ENCODE results near the gene CATSPERB. TPM values are rescaled to one million over a fixed set of nuclear protein-coding genes. Genes with fewer than 3 reads are reported as not detected.

CATSPERB gene
- polyA plus RNA-seq (2013, experiment 1 of 2) = not detected
- not detected for polyA plus RNA-seq (2013, experiment 2 of 2)

GRCh38 chr14:91731986-91732385, at the start of gene CATSPERB:
TSS of gene CATSPERB (minus strand) at chr14:91732086. CDS start at chr14:91729479, 2,607 bp downstream.
- no peak within 1 kb of the TSS for H3K4me3 ChIP-seq (ENCODE audit: insufficient read depth in 1 of 2, low read depth in 1 of 2, low read length in 2 of 2)
- H3K27me3 ChIP-seq (ENCODE audit: control insufficient read depth in 1 of 2, insufficient read depth in 1 of 2, low read length in 2 of 2) = no peaks in the 10 kb centered on the region
- H3K36me3 ChIP-seq (ENCODE audit: control insufficient read depth in 1 of 2, insufficient read depth in 2 of 2, low read depth in 1 of 2, low read length in 2 of 2) = no peaks in the 10 kb centered on the region
- no peaks in the 10 kb centered on the region for H3K4me1 ChIP-seq (ENCODE audit: control insufficient read depth, insufficient read depth, low read depth, low read length)
- no peak within 1 kb of the TSS for H2BK15ac ChIP-seq (ENCODE audit: low read depth, poor library complexity, severe bottlenecking)
- no peak within 1 kb of the TSS for H2AK5ac ChIP-seq (ENCODE audit: low read length, severe bottlenecking)
- no peak within 1 kb of the TSS for H3K23ac ChIP-seq (ENCODE audit: low read length in 2 of 2)
- H2BK120ac ChIP-seq (ENCODE audit: low read depth, low read length) = no peak within 1 kb of the TSS
- no peak within 1 kb of the TSS for H2AFZ ChIP-seq (ENCODE audit: low read depth, low read length)
- no CpG with 5 or more reads among the region's 2 CpGs for WGBS
- H4K8ac ChIP-seq (ENCODE audit: low read length) = no peak within 1 kb of the TSS
- no peak within 1 kb of the TSS for H2BK12ac ChIP-seq (ENCODE audit: low read length in 2 of 2)
- H3K18ac ChIP-seq (ENCODE audit: low read depth in 1 of 2, low read length in 2 of 2) = no peak within 1 kb of the TSS
- H3K27ac ChIP-seq (ENCODE audit: low read length, poor library complexity, severe bottlenecking) = no peak within 1 kb of the TSS
- no peak for DNase-seq
- H3K4me2 ChIP-seq (ENCODE audit: low read length, poor library complexity, severe bottlenecking) = no peak within 1 kb of the TSS
- H4K91ac ChIP-seq (ENCODE audit: low read length) = no peak within 1 kb of the TSS
- H3K9ac ChIP-seq (ENCODE audit: low read length) = peak within 1 kb of the TSS; percentile 77
- no peak within 1 kb of the TSS for H2BK5ac ChIP-seq (ENCODE audit: low read depth, low read length, poor library complexity, severe bottlenecking)
- H3K79me1 ChIP-seq (replicated peaks; ENCODE audit: low read length, poor library complexity, severe bottlenecking) = no peaks in the 10 kb centered on the region
- H3K4ac ChIP-seq (ENCODE audit: low read depth in 1 of 2, low read length in 2 of 2) = no peak within 1 kb of the TSS
- no peak within 1 kb of the TSS for H3K14ac ChIP-seq (ENCODE audit: low read length in 2 of 2)
- H3K9me3 ChIP-seq (ENCODE audit: control insufficient read depth, low read length) = no peaks in the 10 kb centered on the region

GRCh38 chr14:91780452-91780851, 48.6 kb upstream of the CATSPERB start:
- Histone ChIP-seq H3K27ac (ENCODE audit: low read length, poor library complexity, severe bottlenecking) (no peak overlapping the region), H3K9ac (ENCODE audit: low read length) (no peak overlapping the region), H2BK12ac (ENCODE audit: low read length in 2 of 2) (no peak overlapping the region), H3K4ac (ENCODE audit: low read depth in 1 of 2, low read length in 2 of 2) (no peak overlapping the region), H3K4me3 (ENCODE audit: insufficient read depth in 1 of 2, low read depth in 1 of 2, low read length in 2 of 2) (no peak overlapping the region), H4K8ac (ENCODE audit: low read length) (no peak overlapping the region), H2BK5ac (ENCODE audit: low read depth, low read length, poor library complexity, severe bottlenecking) (no peak overlapping the region), H3K9me3 (ENCODE audit: control insufficient read depth, low read length) (no peaks in the 10 kb centered on the region), H2AFZ (ENCODE audit: low read depth, low read length) (no peak overlapping the region), H2AK5ac (ENCODE audit: low read length, severe bottlenecking) (no peak overlapping the region), H3K14ac (ENCODE audit: low read length in 2 of 2) (no peak overlapping the region), H3K4me2 (ENCODE audit: low read length, poor library complexity, severe bottlenecking) (no peak overlapping the region), H3K23ac (ENCODE audit: low read length in 2 of 2) (no peak overlapping the region), H3K36me3 (ENCODE audit: control insufficient read depth in 1 of 2, insufficient read depth in 2 of 2, low read depth in 1 of 2, low read length in 2 of 2) (no peaks in the 10 kb centered on the region), H4K91ac (ENCODE audit: low read length) (no peak overlapping the region), H3K79me1 (replicated peaks; ENCODE audit: low read length, poor library complexity, severe bottlenecking) (no peaks in the 10 kb centered on the region), H3K27me3 (ENCODE audit: control insufficient read depth in 1 of 2, insufficient read depth in 1 of 2, low read length in 2 of 2) (peaks cover 0 to 3% of the 10 kb centered on the region in 2 experiments), H3K18ac (ENCODE audit: low read depth in 1 of 2, low read length in 2 of 2) (no peak overlapping the region), H2BK120ac (ENCODE audit: low read depth, low read length) (no peak overlapping the region), H3K4me1 (ENCODE audit: control insufficient read depth, insufficient read depth, low read depth, low read length) (no peaks in the 10 kb centered on the region), H2BK15ac (ENCODE audit: low read depth, poor library complexity, severe bottlenecking) (no peak overlapping the region)
- no peak for DNase-seq
- 100% methylated on average over 1 of the region's 3 CpGs for WGBS

- Histone ChIP-seq H4K8ac (ENCODE audit: low read length) (no peak overlapping the region), H2BK5ac (ENCODE audit: low read depth, low read length, poor library complexity, severe bottlenecking) (no peak overlapping the region), H2BK12ac (ENCODE audit: low read length in 2 of 2) (no peak overlapping the region), H3K23ac (ENCODE audit: low read length in 2 of 2) (no peak overlapping the region), H3K4ac (ENCODE audit: low read depth in 1 of 2, low read length in 2 of 2) (no peak overlapping the region), H2BK15ac (ENCODE audit: low read depth, poor library complexity, severe bottlenecking) (no peak overlapping the region), H3K4me2 (ENCODE audit: low read length, poor library complexity, severe bottlenecking) (no peak overlapping the region), H3K79me1 (replicated peaks; ENCODE audit: low read length, poor library complexity, severe bottlenecking) (no peaks in the 10 kb centered on the region), H3K18ac (ENCODE audit: low read depth in 1 of 2, low read length in 2 of 2) (no peak overlapping the region), H3K4me1 (ENCODE audit: control insufficient read depth, insufficient read depth, low read depth, low read length) (no peaks in the 10 kb centered on the region), H2AK5ac (ENCODE audit: low read length, severe bottlenecking) (no peak overlapping the region), H3K9me3 (ENCODE audit: control insufficient read depth, low read length) (no peaks in the 10 kb centered on the region), H3K14ac (ENCODE audit: low read length in 2 of 2) (no peak overlapping the region), H3K27ac (ENCODE audit: low read length, poor library complexity, severe bottlenecking) (no peak overlapping the region), H3K36me3 (ENCODE audit: control insufficient read depth in 1 of 2, insufficient read depth in 2 of 2, low read depth in 1 of 2, low read length in 2 of 2) (no peaks in the 10 kb centered on the region), H3K27me3 (ENCODE audit: control insufficient read depth in 1 of 2, insufficient read depth in 1 of 2, low read length in 2 of 2) (peaks cover 0 to 3% of the 10 kb centered on the region in 2 experiments), H3K9ac (ENCODE audit: low read length) (no peak overlapping the region), H2BK120ac (ENCODE audit: low read depth, low read length) (no peak overlapping the region), H3K4me3 (ENCODE audit: insufficient read depth in 1 of 2, low read depth in 1 of 2, low read length in 2 of 2) (no peak overlapping the region), H2AFZ (ENCODE audit: low read depth, low read length) (no peak overlapping the region), H4K91ac (ENCODE audit: low read length) (no peak overlapping the region)
- 97% methylated on average over 1 of the region's 2 CpGs for WGBS
- no peak for DNase-seq
Measured at GRCh38 chr14:91778217-91778616, 46.3 kb upstream of the CATSPERB start.

GRCh38 chr14:91774140-91775096, 42.5 kb upstream of the CATSPERB start:
- Histone ChIP-seq H2BK5ac (ENCODE audit: low read depth, low read length, poor library complexity, severe bottlenecking) (no peak overlapping the region), H3K14ac (ENCODE audit: low read length in 2 of 2) (peak overlapping the region in 1 of 2 experiments; percentile 65), H3K4me3 (ENCODE audit: insufficient read depth in 1 of 2, low read depth in 1 of 2, low read length in 2 of 2) (no peak overlapping the region), H3K9ac (ENCODE audit: low read length) (no peak overlapping the region), H2BK120ac (ENCODE audit: low read depth, low read length) (no peak overlapping the region), H4K91ac (ENCODE audit: low read length) (no peak overlapping the region), H2AK5ac (ENCODE audit: low read length, severe bottlenecking) (no peak overlapping the region), H3K79me1 (replicated peaks; ENCODE audit: low read length, poor library complexity, severe bottlenecking) (no peaks in the 10 kb centered on the region), H3K4me1 (ENCODE audit: control insufficient read depth, insufficient read depth, low read depth, low read length) (no peaks in the 10 kb centered on the region), H3K18ac (ENCODE audit: low read depth in 1 of 2, low read length in 2 of 2) (no peak overlapping the region), H2BK12ac (ENCODE audit: low read length in 2 of 2) (no peak overlapping the region), H3K23ac (ENCODE audit: low read length in 2 of 2) (no peak overlapping the region), H3K36me3 (ENCODE audit: control insufficient read depth in 1 of 2, insufficient read depth in 2 of 2, low read depth in 1 of 2, low read length in 2 of 2) (no peaks in the 10 kb centered on the region), H2BK15ac (ENCODE audit: low read depth, poor library complexity, severe bottlenecking) (no peak overlapping the region), H3K9me3 (ENCODE audit: control insufficient read depth, low read length) (no peaks in the 10 kb centered on the region), H3K27me3 (ENCODE audit: control insufficient read depth in 1 of 2, insufficient read depth in 1 of 2, low read length in 2 of 2) (peaks cover 0 to 3% of the 10 kb centered on the region in 2 experiments), H2AFZ (ENCODE audit: low read depth, low read length) (no peak overlapping the region), H3K27ac (ENCODE audit: low read length, poor library complexity, severe bottlenecking) (no peak overlapping the region), H3K4ac (ENCODE audit: low read depth in 1 of 2, low read length in 2 of 2) (no peak overlapping the region), H3K4me2 (ENCODE audit: low read length, poor library complexity, severe bottlenecking) (no peak overlapping the region), H4K8ac (ENCODE audit: low read length) (no peak overlapping the region)
- DNase-seq = no peak
- WGBS = 67% methylated on average over 5 of the region's 5 CpGs
